GM19239 (cell line): Measurements from ENCODE around the gene PRDM16.

Experiments used
- DNase-seq: peaks from one replicate; pipeline ENCODE4 v3.0.0; 2011; ENCODE audit warnings: low spot score; ENCODE audit not compliant: insufficient read length
- FAIRE-seq: peaks from 2 replicates; lab custom pipeline; 2011; peaks lifted over from hg19 to GRCh38; lab: Jason Lieb, UNC

PRDM16 gene

DNA sequence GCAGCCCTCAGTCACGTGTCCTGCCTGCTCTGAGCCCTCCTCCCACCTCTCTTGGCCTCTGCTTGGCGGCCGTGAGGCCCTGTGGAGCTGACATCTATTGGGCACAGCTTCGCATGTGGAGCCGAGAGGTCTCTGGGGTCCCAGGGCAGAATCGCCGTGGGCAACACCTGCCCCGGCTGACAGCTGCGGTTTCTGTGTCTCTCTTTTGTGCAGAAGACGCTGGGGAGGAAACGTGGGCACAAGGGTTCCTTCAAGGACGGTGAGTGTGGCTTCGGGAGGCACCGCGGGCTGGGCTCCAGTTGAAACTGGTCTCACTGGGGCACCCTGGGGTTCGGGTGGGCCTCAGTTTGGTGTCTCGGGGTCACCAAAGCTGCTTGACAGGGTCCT lies 396.9 kb downstream of the PRDM16 start:
- no peak for FAIRE-seq
- DNase-seq: no peak

DNA sequence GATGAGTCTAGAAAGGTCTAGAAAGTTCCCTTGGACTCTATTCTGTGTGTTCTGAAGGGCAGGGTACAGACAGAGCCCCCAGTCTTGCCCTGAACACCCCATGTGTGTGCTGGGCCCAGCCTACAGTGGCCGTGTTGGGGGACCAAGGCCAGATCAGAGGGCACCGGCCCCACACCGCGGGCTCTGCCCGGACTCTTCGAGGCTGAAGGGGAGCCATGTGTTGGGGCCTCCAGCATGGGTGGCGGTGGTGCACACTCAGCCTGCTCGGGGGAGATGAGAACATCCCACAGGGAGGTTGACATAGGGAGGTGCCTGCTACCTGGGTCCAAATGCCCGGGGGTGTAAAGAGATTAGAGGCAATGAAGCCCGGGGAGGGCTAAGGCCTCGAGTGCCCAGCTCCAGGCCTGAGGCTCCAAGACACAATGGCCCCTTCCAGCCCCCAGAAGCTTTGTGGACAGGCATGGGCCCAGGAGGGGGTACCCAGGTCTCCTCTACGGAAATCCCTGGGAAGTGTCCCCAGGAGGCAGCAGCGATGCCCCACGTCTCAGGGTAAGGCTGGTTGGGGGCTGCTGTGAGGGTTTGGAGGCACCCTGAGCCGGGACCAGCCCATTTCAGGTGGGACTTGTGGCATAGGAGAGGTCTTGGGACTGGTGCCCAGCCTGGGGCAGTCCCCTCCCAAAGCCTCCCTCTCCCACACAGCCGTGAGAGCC lies 397.5 kb downstream of the PRDM16 start:
- DNase-seq: no peak
- FAIRE-seq: no peak

GRCh38 chr1:3467096-3468036 lies 398.4 kb downstream of the PRDM16 start:
- FAIRE-seq (no peak), DNase-seq (no peak)

DNA sequence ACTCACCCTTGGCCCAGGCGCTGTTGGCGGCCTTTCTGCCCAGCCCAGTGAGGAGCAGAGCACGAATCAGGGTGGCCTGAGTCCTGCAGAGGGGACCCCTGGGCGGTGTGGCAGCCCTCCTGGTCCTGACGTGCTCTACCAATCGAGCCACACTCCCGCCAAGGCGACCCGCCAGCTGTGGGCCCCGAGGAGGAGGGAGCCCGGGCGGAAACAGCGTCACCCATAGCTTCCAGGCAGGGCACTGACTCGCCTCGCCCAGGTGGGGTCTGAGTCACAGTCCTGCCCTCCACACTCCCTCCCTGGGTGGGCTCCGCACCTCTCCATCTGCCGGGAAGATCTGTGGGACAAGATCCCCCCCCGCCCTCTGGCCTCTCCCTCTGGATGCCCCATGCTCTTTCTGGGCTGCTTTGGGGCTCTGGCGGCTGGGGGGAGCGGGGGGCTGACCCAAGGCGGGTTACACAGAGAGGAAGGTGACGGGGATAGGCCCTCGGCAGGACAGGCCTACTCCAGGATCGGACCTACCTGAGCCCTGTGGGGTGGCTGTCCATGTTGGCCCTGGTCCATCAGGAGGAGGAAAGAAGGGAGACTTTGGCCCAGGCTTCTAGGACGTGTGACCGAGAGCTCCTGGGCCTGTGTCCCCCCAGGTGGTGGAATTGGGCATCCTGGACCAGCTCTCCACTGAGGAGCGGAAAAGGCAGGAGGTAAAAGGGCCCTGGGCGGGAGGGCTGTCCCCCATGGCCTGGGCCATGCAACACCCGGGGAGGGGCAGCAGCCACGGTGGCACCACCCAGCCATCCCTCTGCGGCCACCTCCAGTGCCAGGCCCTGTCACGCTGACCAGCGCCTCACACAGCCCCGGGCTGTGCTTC lies 399.5 kb downstream of the PRDM16 start:
- DNase-seq: no peak
- FAIRE-seq: no peak

GRCh38 chr1:3469104-3469848 lies 400.3 kb downstream of the PRDM16 start:
- FAIRE-seq (no peak), DNase-seq (no peak)

DNA sequence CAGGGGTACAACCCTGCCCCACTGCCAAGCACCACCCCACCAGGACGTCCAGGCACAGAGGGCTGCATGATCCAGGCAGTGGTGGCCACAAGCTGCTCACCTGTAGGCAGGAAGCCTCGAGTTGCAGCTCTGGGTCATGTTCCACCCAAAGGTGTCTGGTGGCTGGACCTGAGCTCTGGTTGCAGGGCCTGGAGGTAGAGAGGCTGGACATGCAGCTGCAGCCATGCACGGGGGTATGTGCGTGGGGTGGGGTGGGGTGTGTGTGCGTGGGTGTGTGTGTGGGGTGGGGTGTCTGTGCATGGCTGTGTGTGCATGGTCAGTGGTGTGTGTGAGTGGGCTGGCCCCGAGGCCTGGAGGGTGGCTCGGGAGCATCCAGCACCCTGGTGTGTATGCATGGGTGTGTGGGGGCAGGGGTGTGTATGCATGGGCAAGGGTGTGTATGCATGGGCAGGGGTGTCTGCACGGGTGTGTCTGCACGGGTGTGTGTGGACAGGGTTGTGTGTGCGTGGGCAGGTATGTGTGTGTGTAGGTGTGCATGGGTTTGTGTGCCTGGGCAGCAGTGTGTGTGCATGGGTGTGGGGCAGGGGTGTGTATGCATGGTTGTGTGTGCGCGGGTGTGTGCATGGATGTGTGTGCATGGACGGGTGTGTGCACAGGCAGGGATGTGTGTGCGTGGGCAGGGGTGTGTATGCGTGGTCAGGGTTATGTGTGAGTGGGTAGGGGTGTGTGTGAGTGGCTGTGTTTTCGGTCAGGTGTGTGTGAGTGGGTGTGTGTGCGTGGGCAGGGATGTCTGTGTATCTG lies 401.0 kb downstream of the PRDM16 start:
- FAIRE-seq: no peak
- DNase-seq: no peak

DNA sequence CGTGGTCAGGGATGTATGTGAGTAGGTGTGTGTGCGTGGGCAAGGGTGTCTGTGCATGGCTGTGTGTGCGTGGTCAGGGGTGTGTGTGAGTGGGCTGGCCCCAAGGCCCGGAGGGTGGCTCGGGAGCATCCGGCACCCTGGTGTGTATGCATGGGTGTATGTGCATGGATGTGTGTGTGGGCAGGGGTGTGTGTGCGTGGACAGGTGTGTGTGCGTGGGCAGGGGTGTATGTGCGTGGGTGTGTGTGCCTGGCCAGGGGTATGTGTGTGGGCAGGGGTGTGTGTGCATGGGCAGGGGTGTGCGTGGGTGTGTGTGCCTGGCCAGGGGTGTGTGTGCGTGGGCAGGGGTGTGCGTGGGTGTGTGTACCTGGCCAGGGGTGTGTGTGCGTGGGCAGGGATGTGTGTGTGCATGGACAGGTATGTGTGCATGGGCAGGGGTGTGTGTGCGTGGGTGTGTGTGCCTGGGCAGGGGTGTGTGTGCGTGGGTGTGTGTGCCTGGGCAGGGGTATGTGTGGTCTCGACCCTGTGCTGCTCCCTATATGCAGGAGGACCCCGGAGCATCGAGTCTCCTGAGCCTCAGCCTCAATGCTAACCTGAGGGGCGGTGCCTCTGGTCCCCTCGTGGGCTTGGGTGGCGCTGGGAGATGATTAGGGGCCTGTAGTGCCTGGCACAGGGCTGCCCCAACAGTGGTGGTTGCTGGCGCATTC lies 401.8 kb downstream of the PRDM16 start:
- FAIRE-seq (no peak), DNase-seq (no peak)

GRCh38 chr1:3471356-3472087 lies 402.5 kb downstream of the PRDM16 start:
- FAIRE-seq (no peak), DNase-seq (no peak)

DNA sequence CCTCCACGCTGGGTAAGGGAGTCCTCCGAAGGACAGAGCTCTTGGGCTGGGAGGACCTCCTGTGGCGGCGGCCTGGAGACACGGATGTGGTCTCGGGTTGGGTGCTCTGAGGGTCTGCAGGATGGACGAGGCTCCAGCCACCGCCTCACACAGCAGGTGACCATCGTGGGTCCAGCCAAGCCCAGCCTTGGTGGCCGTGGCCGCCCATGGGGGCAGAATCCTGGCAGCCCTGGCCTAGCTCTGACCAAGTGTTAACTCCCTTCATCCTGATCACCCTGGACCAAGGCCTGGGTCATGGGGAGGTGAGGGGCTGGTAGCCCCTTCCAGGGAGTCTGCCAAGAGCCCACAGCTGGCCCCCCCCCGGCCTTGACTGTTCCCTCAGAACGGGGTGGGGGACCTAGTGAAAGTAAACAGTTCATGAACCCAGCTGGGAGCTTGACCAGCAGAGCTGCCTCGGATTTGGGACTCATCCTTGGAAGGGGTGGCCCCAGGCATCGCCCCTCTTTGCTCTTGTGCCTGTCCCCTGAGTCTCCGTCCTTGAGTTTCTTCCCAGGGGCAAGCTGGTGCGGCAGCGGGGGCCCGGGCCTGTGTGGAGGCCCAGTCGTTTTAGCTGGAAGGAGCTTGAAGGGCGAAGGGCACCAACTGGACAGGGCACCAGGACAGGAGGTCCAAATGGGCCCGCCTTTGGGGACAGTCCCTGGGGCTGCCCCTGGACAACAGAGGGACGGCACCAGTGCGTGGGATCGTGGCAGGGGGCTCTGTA lies 403.3 kb downstream of the PRDM16 start:
- no peak for FAIRE-seq

DNA sequence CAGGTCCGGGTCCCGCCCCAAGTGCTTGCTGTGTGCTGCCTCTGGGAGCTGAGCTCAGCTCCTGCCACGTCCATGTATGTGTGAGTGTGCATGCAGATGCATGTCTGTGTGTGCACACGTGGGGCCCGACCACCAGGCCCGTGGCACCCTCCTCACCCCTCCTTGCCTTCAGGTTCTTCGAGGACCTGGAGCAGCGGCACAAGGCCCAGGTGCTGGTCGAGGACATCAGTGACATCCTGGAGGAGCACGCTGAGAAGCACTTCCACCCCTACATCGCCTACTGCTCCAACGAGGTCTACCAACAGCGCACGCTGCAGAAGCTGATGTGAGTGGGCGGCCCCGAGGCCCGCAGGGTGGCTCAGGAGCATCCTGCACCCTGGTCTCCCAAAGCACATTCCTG lies 403.9 kb downstream of the PRDM16 start:
- FAIRE-seq (no peak), DNase-seq (no peak)

More for the DNA sequence above, 403.3 kb downstream of the PRDM16 start:
- DNase-seq: no peak

DNA sequence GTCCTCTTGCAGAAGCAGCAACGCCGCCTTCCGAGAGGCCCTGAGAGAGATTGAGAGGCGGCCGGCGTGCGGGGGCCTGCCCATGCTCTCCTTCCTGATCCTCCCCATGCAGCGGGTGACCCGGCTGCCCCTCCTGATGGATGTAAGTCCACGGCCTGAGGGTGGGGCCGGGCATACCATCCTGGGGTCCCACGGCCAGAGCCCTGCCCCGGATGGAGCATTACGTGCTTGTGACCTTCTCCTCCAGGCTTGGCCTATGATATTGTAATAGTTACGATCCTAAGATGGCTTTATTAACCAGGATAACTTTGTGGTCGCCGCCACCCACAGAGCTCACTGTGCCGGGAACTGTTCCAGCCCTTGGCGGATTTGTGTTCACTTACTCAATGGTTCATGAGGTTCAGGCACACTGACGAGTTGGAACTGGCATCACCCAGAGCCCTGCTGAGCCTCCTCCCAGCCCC lies 404.4 kb downstream of the PRDM16 start:
- FAIRE-seq: no peak
- DNase-seq: no peak

GRCh38 chr1:3474016-3474415 lies 405.0 kb downstream of the PRDM16 start:
- FAIRE-seq (no peak), DNase-seq (no peak)

DNA sequence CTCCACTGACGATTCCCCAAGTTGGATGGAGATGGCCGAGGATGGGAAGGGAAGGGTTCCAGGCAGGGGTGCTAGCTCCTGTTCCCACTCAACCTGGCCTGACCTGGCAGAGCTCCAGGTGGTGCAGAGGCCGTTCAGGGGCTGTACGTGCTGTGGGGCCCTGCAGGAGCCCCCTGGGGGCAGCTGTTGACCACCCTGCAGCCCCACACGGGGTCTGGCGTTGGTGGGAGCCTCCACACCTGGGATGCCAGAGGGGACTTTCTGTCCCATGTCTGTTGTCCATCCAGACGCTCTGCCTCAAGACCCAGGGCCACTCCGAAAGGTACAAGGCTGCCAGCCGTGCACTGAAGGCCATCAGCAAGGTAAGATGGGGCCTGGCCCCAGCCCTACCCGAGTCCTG lies 405.4 kb downstream of the PRDM16 start:
- FAIRE-seq (no peak), DNase-seq (no peak)

- FAIRE-seq: no peak
- DNase-seq: no peak
Measured at GRCh38 chr1:3475839-3476573, 407.0 kb downstream of the PRDM16 start.

- FAIRE-seq: no peak
- no peak for DNase-seq
Measured at GRCh38 chr1:3476666-3477065, 407.7 kb downstream of the PRDM16 start.

GRCh38 chr1:3477241-3477995 lies 408.4 kb downstream of the PRDM16 start:
- DNase-seq: no peak
- no peak for FAIRE-seq
